ENCODE measurements around the gene GRPEL1. TPM values are rescaled to one million over a fixed set of nuclear protein-coding genes. Genes with fewer than 3 reads are reported as not detected.

GRPEL1 gene
- total RNA-seq, 1 experiment from 2014 or later: 46.6 TPM

DNA sequence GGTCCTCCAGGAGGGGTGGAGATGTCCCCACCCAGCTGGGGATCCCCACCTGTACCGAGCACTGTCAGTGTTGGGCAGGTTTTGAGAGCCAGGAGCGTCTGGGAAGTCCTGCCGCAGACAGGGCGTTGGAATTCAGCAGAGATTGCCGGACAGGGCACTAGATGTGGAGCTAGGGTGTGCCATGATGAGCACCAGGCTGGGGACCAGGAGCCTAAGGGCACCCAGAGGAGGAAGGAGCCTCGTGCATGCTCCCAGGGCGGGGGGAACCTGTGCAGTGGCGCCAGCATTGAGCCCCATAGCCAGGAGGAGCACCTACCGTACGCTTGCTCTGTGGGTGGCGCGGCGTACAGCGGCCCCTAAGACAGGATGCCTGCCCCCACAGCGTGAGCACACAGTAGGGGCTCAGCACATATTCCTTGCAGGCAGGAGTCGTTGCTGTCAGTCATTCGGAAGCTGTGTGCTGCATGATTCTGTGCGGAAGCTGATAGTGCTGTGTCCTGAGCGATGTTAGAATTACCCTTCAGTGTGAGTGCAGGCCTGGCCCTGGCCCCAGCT is 43.5 kb downstream of the GRPEL1 start:
- Histone ChIP-seq H3K27ac (ENCODE audit: low read length) (peak overlapping the region; percentile 81; the same call in 1 of the 2 replicates), H3K36me3 (ENCODE audit: control insufficient read depth, insufficient read depth, low read length) (no peaks in the 10 kb centered on the region), H3K9me3 (ENCODE audit: control insufficient read depth, insufficient read depth, low read depth, low read length) (no peaks in the 10 kb centered on the region), H3K4me1 (ENCODE audit: control insufficient read depth, insufficient read depth, low read length) (peaks cover 38% of the 10 kb centered on the region), H3K27me3 (ENCODE audit: control insufficient read depth, insufficient read depth, low read length) (no peaks in the 10 kb centered on the region), H3K4me3 (ENCODE audit: low read depth in 2 of 2, low read length in 2 of 2) (no peak overlapping the region)
- ATAC-seq: no peak
- no peak for DNase-seq (ENCODE audit: low read depth, low spot score)
- CTCF ChIA-PET: no interaction called here
- TF ChIP-seq SIN3A (IDR thresholded peaks at IDR 0.05; ENCODE audit: borderline replicate concordance, insufficient read depth, low read depth, low read length) (no peak), TCF7L2 (IDR thresholded peaks at IDR 0.05; ENCODE audit: low read depth, low read length) (no peak), POLR2AphosphoS5 (IDR thresholded peaks at IDR 0.05; ENCODE audit: low read depth, low read length) (no peak)
- TF ChIP-seq, protein P1, sequence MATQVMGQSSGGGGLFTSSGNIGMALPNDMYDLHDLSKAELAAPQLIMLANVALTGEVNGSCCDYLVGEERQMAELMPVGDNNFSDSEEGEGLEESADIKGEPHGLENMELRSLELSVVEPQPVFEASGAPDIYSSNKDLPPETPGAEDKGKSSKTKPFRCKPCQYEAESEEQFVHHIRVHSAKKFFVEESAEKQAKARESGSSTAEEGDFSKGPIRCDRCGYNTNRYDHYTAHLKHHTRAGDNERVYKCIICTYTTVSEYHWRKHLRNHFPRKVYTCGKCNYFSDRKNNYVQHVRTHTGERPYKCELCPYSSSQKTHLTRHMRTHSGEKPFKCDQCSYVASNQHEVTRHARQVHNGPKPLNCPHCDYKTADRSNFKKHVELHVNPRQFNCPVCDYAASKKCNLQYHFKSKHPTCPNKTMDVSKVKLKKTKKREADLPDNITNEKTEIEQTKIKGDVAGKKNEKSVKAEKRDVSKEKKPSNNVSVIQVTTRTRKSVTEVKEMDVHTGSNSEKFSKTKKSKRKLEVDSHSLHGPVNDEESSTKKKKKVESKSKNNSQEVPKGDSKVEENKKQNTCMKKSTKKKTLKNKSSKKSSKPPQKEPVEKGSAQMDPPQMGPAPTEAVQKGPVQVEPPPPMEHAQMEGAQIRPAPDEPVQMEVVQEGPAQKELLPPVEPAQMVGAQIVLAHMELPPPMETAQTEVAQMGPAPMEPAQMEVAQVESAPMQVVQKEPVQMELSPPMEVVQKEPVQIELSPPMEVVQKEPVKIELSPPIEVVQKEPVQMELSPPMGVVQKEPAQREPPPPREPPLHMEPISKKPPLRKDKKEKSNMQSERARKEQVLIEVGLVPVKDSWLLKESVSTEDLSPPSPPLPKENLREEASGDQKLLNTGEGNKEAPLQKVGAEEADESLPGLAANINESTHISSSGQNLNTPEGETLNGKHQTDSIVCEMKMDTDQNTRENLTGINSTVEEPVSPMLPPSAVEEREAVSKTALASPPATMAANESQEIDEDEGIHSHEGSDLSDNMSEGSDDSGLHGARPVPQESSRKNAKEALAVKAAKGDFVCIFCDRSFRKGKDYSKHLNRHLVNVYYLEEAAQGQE (IDR thresholded peaks at IDR 0.05; ENCODE audit: insufficient read depth in 1 of 2, low read depth in 2 of 2, low read length in 1 of 2): no peak
- TF ChIP-seq, protein P2, sequence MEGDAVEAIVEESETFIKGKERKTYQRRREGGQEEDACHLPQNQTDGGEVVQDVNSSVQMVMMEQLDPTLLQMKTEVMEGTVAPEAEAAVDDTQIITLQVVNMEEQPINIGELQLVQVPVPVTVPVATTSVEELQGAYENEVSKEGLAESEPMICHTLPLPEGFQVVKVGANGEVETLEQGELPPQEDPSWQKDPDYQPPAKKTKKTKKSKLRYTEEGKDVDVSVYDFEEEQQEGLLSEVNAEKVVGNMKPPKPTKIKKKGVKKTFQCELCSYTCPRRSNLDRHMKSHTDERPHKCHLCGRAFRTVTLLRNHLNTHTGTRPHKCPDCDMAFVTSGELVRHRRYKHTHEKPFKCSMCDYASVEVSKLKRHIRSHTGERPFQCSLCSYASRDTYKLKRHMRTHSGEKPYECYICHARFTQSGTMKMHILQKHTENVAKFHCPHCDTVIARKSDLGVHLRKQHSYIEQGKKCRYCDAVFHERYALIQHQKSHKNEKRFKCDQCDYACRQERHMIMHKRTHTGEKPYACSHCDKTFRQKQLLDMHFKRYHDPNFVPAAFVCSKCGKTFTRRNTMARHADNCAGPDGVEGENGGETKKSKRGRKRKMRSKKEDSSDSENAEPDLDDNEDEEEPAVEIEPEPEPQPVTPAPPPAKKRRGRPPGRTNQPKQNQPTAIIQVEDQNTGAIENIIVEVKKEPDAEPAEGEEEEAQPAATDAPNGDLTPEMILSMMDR (IDR thresholded peaks at IDR 0.05): no peak
- in situ Hi-C loops (cut with HindIII; ENCODE audit: low pct_unique_long_range_greater_than_20kb, low sequenced_read_pairs) (no loop called here), intact Hi-C loops (cut with micrococcal nuclease; ENCODE audit: unreplicated experiment) (no loop called here)
- POLR2A ChIA-PET: interaction anchor here (0.6 kb wide), 1 partner anchor 852 kb away, joined by 3 read pairs; no protein-coding TSS in a partner anchor
- BruUV-seq (replicated peaks): no TSS peak

DNA sequence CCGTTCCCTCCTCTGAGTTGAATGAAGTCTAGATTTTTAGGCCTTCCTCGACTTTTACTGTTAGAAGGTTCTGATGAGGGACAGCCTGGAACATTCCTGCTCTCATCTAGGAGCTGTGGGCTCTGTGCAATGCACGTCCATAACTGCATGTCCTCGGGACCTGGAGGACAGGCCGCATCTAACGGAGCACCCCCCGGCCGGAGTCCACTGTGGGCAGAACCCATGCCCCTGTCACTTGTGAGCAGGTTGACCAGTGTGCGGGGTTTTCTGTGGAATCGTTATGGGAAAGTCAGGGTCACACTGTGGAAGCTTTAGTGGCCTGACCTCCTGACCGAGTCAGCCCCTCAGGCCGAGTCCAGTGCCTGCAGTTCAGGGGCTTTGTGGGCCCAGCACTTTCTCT is 44.0 kb downstream of the GRPEL1 start:
- in situ Hi-C loops (cut with HindIII; ENCODE audit: low pct_unique_long_range_greater_than_20kb, low sequenced_read_pairs): no loop called here

More for the DNA sequence above, 44.0 kb downstream of the GRPEL1 start:
- Histone ChIP-seq H3K4me3 (ENCODE audit: low read depth in 2 of 2, low read length in 2 of 2) (no peak overlapping the region), H3K36me3 (ENCODE audit: control insufficient read depth, insufficient read depth, low read length) (no peaks in the 10 kb centered on the region), H3K27ac (ENCODE audit: low read length) (peak overlapping the region; percentile 81; the same call in 1 of the 2 replicates), H3K27me3 (ENCODE audit: control insufficient read depth, insufficient read depth, low read length) (no peaks in the 10 kb centered on the region), H3K9me3 (ENCODE audit: control insufficient read depth, insufficient read depth, low read depth, low read length) (no peaks in the 10 kb centered on the region), H3K4me1 (ENCODE audit: control insufficient read depth, insufficient read depth, low read length) (peaks cover 38% of the 10 kb centered on the region)
- ChIA-PET POLR2A (no interaction called here), CTCF (no interaction called here)
- ATAC-seq (no peak), DNase-seq (ENCODE audit: low read depth, low spot score) (no peak)
- intact Hi-C loops (cut with micrococcal nuclease; ENCODE audit: unreplicated experiment): no loop called here
- TF ChIP-seq POLR2AphosphoS5 (IDR thresholded peaks at IDR 0.05; ENCODE audit: low read depth, low read length): no peak
- TF ChIP-seq SIN3A (IDR thresholded peaks at IDR 0.05; ENCODE audit: borderline replicate concordance, insufficient read depth, low read depth, low read length): no peak
- no peak for TF ChIP-seq TCF7L2 (IDR thresholded peaks at IDR 0.05; ENCODE audit: low read depth, low read length)
- TF ChIP-seq, protein P2 (IDR thresholded peaks at IDR 0.05): no peak
- TF ChIP-seq, protein P1 (IDR thresholded peaks at IDR 0.05; ENCODE audit: insufficient read depth in 1 of 2, low read depth in 2 of 2, low read length in 1 of 2): no peak
- BruUV-seq (replicated peaks): no TSS peak
